Osteoblast (primary cell): ENCODE results near the gene OR52D1. TPM values are rescaled to one million over a fixed set of nuclear protein-coding genes. Genes with fewer than 3 reads are reported as not detected.

Experiments used
- DNase-seq: peaks from one replicate; pipeline ENCODE4 v3.0.0; 2011; ENCODE audit warnings: low spot score, mixed read lengths; ENCODE audit not compliant: insufficient read length; ENCODE audit errors: missing footprints
- H2AFZ ChIP-seq: 2 replicates; pipeline ENCODE4 v1.6.0; 2011; ENCODE audit warnings: mild to moderate bottlenecking, low read length
- H3K27ac ChIP-seq: 2 replicates; pipeline ENCODE4 v1.5.1; 2011; ENCODE audit warnings: mild to moderate bottlenecking, low read depth, low read length, moderate library complexity
- H3K27me3 ChIP-seq: 2 replicates; pipeline ENCODE4 v1.6.0; 2012; ENCODE audit warnings: mild to moderate bottlenecking, control low read depth, inconsistent platforms, low read length, moderate library complexity; ENCODE audit not compliant: insufficient read depth
- H3K36me3 ChIP-seq: 2 replicates; pipeline ENCODE4 v1.5.1; 2011; ENCODE audit warnings: mild to moderate bottlenecking, low read length, control low read depth, moderate library complexity; ENCODE audit not compliant: insufficient read depth
- H3K4me1 ChIP-seq: 2 replicates; pipeline ENCODE4 v1.5.1; 2011; ENCODE audit warnings: mild to moderate bottlenecking, low read length, control low read depth, moderate library complexity; ENCODE audit not compliant: insufficient read depth
- H3K4me2 ChIP-seq: 2 replicates; pipeline ENCODE4 v1.6.0; 2011; ENCODE audit warnings: mild to moderate bottlenecking, low read length; ENCODE audit not compliant: insufficient read depth
- H3K4me3 ChIP-seq: fragments of 200-600 bp; sonication (generic); 3 replicates; pipeline ENCODE4 v1.5.1; 2012; ENCODE audit warnings: mild to moderate bottlenecking, low read length, inconsistent platforms; ENCODE audit not compliant: insufficient read depth
- H3K79me2 ChIP-seq: 2 replicates; pipeline ENCODE4 v1.6.0; 2012; ENCODE audit warnings: mild to moderate bottlenecking, low read length, control low read depth, inconsistent platforms; ENCODE audit not compliant: insufficient read depth
- H3K9me3 ChIP-seq: 2 replicates; pipeline ENCODE4 v1.5.1; 2011; ENCODE audit warnings: low read depth, low read length, control low read depth
- H4K20me1 ChIP-seq: 2 replicates; pipeline ENCODE4 v1.6.0; 2012; ENCODE audit warnings: mild to moderate bottlenecking, low read length, control low read depth; ENCODE audit not compliant: insufficient read depth
- total RNA-seq: library from RNA; depleted of rRNA; stranded (reverse); fragments of >200 nt; gene quantifications from 2 replicates; pipeline ENCODE4 v1.2.3, GENCODE V29; 2012
- TF ChIP-seq, protein P1 (sequence below): IDR thresholded peaks from 2 replicates; pipeline ENCODE4 v1.5.1; 2011; ENCODE audit warnings: mild to moderate bottlenecking, low read depth, low read length, moderate library complexity; ENCODE audit errors: extremely low read depth

The OR52D1 gene
- total RNA-seq, 1 donor: not detected

DNA sequence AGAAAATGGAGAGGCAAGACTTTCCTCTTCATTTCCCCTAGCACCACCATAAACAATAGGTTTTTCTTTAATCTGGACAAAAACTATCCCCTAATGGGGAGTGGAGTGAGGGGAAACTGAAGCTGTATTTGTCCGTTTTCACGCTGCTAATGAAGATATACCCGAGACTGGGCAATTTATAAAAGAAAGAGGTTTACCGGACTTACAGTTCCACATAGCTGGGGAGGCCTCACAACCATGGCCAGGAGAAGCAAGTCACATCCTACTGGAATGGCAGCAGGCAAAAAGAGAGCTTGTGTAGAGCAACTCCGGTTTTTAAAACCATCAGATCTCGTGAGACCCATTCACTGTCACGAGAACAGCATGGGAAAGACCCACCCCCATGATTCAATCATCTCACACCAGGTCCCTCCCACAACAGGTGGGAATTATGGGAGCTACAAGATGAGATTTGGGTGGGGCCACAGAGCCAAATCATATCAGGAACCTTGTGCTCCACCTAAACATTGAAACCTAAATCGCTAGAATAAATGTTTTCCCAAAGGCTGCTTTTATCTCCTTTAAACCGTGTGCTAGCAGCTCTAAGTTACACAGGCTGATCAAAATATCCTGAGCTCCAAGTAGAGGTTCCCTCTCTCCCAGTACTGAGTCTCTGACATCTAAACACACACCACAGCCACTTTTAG is 17.0 kb downstream of the OR52D1 start:
- no peaks in the 10 kb centered on the region for H3K9me3 ChIP-seq
- H2AFZ ChIP-seq: no peak overlapping the region
- no peaks in the 10 kb centered on the region for H3K27me3 ChIP-seq
- no peak overlapping the region for H3K4me3 ChIP-seq
- H3K4me1 ChIP-seq: no peaks in the 10 kb centered on the region
- H3K4me2 ChIP-seq: no peak overlapping the region
- H3K27ac ChIP-seq: no peak overlapping the region
- no peaks in the 10 kb centered on the region for H4K20me1 ChIP-seq
- TF ChIP-seq, protein P1, sequence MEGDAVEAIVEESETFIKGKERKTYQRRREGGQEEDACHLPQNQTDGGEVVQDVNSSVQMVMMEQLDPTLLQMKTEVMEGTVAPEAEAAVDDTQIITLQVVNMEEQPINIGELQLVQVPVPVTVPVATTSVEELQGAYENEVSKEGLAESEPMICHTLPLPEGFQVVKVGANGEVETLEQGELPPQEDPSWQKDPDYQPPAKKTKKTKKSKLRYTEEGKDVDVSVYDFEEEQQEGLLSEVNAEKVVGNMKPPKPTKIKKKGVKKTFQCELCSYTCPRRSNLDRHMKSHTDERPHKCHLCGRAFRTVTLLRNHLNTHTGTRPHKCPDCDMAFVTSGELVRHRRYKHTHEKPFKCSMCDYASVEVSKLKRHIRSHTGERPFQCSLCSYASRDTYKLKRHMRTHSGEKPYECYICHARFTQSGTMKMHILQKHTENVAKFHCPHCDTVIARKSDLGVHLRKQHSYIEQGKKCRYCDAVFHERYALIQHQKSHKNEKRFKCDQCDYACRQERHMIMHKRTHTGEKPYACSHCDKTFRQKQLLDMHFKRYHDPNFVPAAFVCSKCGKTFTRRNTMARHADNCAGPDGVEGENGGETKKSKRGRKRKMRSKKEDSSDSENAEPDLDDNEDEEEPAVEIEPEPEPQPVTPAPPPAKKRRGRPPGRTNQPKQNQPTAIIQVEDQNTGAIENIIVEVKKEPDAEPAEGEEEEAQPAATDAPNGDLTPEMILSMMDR: no peak
- DNase-seq: no peak
- no peaks in the 10 kb centered on the region for H3K36me3 ChIP-seq
- H3K79me2 ChIP-seq: no peaks in the 10 kb centered on the region

- no peaks in the 10 kb centered on the region for H3K36me3 ChIP-seq
- H4K20me1 ChIP-seq: no peaks in the 10 kb centered on the region
- no peak overlapping the region for H3K4me3 ChIP-seq
- H2AFZ ChIP-seq: no peak overlapping the region
- H3K27ac ChIP-seq: no peak overlapping the region
- DNase-seq: no peak
- H3K27me3 ChIP-seq: no peaks in the 10 kb centered on the region
- H3K79me2 ChIP-seq: no peaks in the 10 kb centered on the region
- no peak overlapping the region for H3K4me2 ChIP-seq
- TF ChIP-seq, protein P1: no peak
- no peaks in the 10 kb centered on the region for H3K4me1 ChIP-seq
- no peaks in the 10 kb centered on the region for H3K9me3 ChIP-seq
These were observed 18.9 kb downstream of the OR52D1 start for GRCh38 chr11:5507177-5507932.

GRCh38 chr11:5507933-5508305 is 19.4 kb downstream of the OR52D1 start:
- Histone ChIP-seq H3K4me2 (no peak overlapping the region), H3K79me2 (no peaks in the 10 kb centered on the region), H3K4me3 (no peak overlapping the region), H3K9me3 (no peaks in the 10 kb centered on the region), H3K36me3 (no peaks in the 10 kb centered on the region), H3K27me3 (no peaks in the 10 kb centered on the region), H4K20me1 (no peaks in the 10 kb centered on the region), H2AFZ (no peak overlapping the region), H3K27ac (no peak overlapping the region), H3K4me1 (no peaks in the 10 kb centered on the region)
- TF ChIP-seq, protein P1: no peak
- DNase-seq: no peak

DNA sequence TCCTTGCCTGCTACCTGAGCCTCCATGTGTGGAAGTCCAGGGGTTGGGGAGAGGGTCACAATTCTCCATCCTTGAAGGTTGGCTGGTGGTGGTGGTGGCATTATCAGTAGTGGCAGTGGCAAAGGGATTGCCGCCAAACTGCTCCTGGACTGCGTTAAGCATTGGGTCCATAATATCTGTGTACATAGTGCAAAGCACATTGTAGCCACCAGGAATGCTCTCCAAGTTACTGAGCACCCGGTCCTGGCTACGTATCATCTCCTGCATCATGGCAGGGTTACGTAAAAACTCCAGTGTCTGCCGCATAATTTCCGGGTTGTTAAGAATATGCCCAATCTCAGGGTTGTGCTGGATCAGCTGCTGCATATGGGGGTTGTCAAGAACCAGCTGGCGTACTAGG is 20.1 kb downstream of the OR52D1 start:
- Histone ChIP-seq H3K9me3 (no peaks in the 10 kb centered on the region), H4K20me1 (no peaks in the 10 kb centered on the region), H3K4me1 (no peaks in the 10 kb centered on the region), H3K79me2 (no peaks in the 10 kb centered on the region), H3K36me3 (no peaks in the 10 kb centered on the region), H3K27me3 (no peaks in the 10 kb centered on the region), H3K27ac (no peak overlapping the region), H2AFZ (no peak overlapping the region), H3K4me3 (no peak overlapping the region), H3K4me2 (no peak overlapping the region)
- TF ChIP-seq, protein P1: no peak
- DNase-seq: no peak
